ENCODE data around the gene GPR35. TPM values are rescaled to one million over a fixed set of nuclear protein-coding genes. Genes with fewer than 3 reads are reported as not detected.

Gene GPR35
- total RNA-seq = 2.0 TPM
- long read RNA-seq, partial matches to known transcripts = 0 of 2 reads
- long read RNA-seq, other reads (novel, unspliced or antisense) = 0 of 2 reads

- intact Hi-C loops (cut with DNase I) = no loop called here
- DNase-seq (peak; percentile 64), ATAC-seq (ENCODE audit: poor library complexity) (peak; percentile 43)
These were observed at the start of gene GPR35 for GRCh38 chr2:240624950-240625621. Gene GPR35 (plus strand): TSS chr2:240625480. CDS start chr2:240629953, 4,473 bp downstream.

GRCh38 chr2:240576036-240576435, 49.2 kb upstream of the GPR35 start:
- intact Hi-C loops (cut with DNase I) = no loop called here
- no peak for ATAC-seq (ENCODE audit: poor library complexity)
- no peak for DNase-seq

GRCh38 chr2:240576436-240577205, 48.7 kb upstream of the GPR35 start:
- ATAC-seq (ENCODE audit: poor library complexity) = no peak
- intact Hi-C loops (cut with DNase I) = no loop called here
- peak; percentile 40 for DNase-seq

- DNase-seq (no peak), ATAC-seq (ENCODE audit: poor library complexity) (no peak)
- intact Hi-C loops (cut with DNase I) = no loop called here
These were observed 47.8 kb upstream of the GPR35 start for GRCh38 chr2:240577281-240578109.

- DNase-seq (no peak), ATAC-seq (ENCODE audit: poor library complexity) (peak; percentile 12)
- intact Hi-C loops (cut with DNase I) = no loop called here
These were observed 47.2 kb upstream of the GPR35 start for GRCh38 chr2:240578110-240578450.

GRCh38 chr2:240578488-240578887, 46.8 kb upstream of the GPR35 start:
- intact Hi-C loops (cut with DNase I) = no loop called here
- no peak for DNase-seq
- peak; percentile 1 for ATAC-seq (ENCODE audit: poor library complexity)

GRCh38 chr2:240579071-240579762, 46.1 kb upstream of the GPR35 start:
- intact Hi-C loops (cut with DNase I) = no loop called here
- ATAC-seq (ENCODE audit: poor library complexity) (peak; percentile 3), DNase-seq (no peak)

- ATAC-seq (ENCODE audit: poor library complexity) (peak; percentile 76), DNase-seq (peak; percentile 74)
- intact Hi-C loops (cut with DNase I) = no loop called here
These were observed 45.3 kb upstream of the GPR35 start for GRCh38 chr2:240579771-240580614.

GRCh38 chr2:240581811-240582210, 43.5 kb upstream of the GPR35 start:
- ATAC-seq (ENCODE audit: poor library complexity) = no peak
- intact Hi-C loops (cut with DNase I) = no loop called here
- DNase-seq = no peak

GRCh38 chr2:240582781-240583180, 42.5 kb upstream of the GPR35 start:
- ATAC-seq (ENCODE audit: poor library complexity) = no peak
- intact Hi-C loops (cut with DNase I) = no loop called here

GRCh38 chr2:240583774-240584173, 41.5 kb upstream of the GPR35 start:
- DNase-seq = no peak
- intact Hi-C loops (cut with DNase I) = no loop called here
- ATAC-seq (ENCODE audit: poor library complexity) = no peak

More at GRCh38 chr2:240582781-240583180, 42.5 kb upstream of the GPR35 start:
- DNase-seq = no peak

- DNase-seq = peak; percentile 27
- ATAC-seq (ENCODE audit: poor library complexity) = no peak
- intact Hi-C loops (cut with DNase I) = no loop called here
These were observed 40.7 kb upstream of the GPR35 start for GRCh38 chr2:240584486-240585031.

- DNase-seq = peak; percentile 24
- intact Hi-C loops (cut with DNase I) = no loop called here
These were observed 40.2 kb upstream of the GPR35 start for GRCh38 chr2:240585101-240585500.

GRCh38 chr2:240585681-240586197, 39.5 kb upstream of the GPR35 start:
- intact Hi-C loops (cut with DNase I) = no loop called here
- ATAC-seq (ENCODE audit: poor library complexity) (no peak), DNase-seq (peak; percentile 33)

More at GRCh38 chr2:240585101-240585500, 40.2 kb upstream of the GPR35 start:
- ATAC-seq (ENCODE audit: poor library complexity) = no peak

- intact Hi-C loops (cut with DNase I) = no loop called here
- peak; percentile 97 for ATAC-seq (ENCODE audit: poor library complexity)
These were observed 38.9 kb upstream of the GPR35 start, which contains the start of gene CAPN10 for GRCh38 chr2:240586198-240586918. Gene CAPN10 (plus strand): TSS chr2:240586734. CDS start chr2:240586912, 178 bp downstream.

GRCh38 chr2:240586919-240587800, 38.1 kb upstream of the GPR35 start:
- intact Hi-C loops (cut with DNase I) = no loop called here
- no peak for DNase-seq
- ATAC-seq (ENCODE audit: poor library complexity) = peak; percentile 23

More at GRCh38 chr2:240586198-240586918, 38.9 kb upstream of the GPR35 start, which contains the start of gene CAPN10:
- peak; percentile 99 for DNase-seq
